Measurements from ENCODE around the gene RPP21. TPM values are rescaled to one million over a fixed set of nuclear protein-coding genes. Genes with fewer than 3 reads are reported as not detected.

The RPP21 gene
- total RNA-seq, 5 donors from 2014 or later (not counting 1 experiment from before 2014, with no cell fraction given), result 38.4 to 64.6 (median 56.7) TPM

DNA sequence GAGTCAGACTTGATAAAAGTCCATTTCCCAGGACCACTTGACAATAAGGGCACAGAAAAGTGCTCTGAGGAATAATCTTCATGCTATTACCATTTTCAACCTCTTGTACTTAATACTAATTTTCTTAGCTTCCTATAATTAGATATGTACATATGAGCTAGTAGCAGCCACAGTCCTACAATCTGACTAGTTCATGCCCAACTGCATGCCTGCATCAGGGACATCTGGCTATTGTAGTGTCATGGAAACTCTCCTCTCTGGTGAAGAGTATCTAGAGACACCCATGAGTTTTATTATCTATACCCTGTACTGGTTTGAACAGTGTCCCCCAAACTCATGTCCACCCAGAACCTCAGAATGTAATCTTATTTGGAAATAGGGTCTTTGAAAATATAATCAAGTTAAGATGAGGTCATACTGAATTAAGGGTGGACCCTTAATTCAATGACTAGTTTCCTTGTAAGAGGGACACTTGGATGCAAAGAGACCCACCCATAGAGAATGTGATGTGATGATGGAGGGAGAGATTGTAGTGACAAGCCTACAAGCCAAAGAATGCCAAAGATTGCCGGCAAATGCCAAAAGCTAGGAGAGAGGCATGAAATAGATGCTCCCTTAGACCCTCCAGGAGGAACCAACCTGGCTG is 32.2 kb upstream of the RPP21 start:
- 100% methylated on average over 1 of the region's 1 CpG for WGBS (ENCODE audit: insufficient coverage)
- peaks cover 2 to 56% of the 10 kb centered on the region in 2 donors for H3K36me3 ChIP-seq (ENCODE audit: control insufficient read depth in 2 of 2, extremely low read depth in 1 of 2, insufficient read depth in 1 of 2, low read length in 1 of 2)
- CTCF ChIA-PET, result interaction anchor here in 1 of 2 donors (0.6 kb wide), 1 partner anchor 900 kb away, joined by 7 read pairs; no protein-coding TSS in a partner anchor

DNA sequence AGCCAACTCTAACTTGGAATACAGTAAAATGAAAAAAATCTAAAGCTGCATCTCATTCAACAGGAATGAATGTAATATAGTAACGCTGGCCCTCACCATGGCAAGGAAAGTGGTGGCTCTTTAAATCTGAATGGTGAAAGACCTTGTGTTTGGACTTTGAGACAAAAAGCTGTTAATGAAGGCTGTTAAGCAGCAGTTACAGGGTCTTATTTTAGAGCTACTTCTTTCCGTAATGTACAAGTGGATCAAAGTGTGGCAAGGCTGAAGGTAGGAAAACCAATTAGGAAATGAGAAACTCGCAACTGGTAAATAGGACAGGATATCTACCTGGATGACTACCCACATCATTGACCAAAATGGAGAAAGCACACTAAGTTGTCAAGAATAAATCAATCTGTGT is 29.8 kb upstream of the RPP21 start:
- DNase-seq (no peak), ATAC-seq (replicated peaks in 1 of 4) (no peak)
- no peaks in the 10 kb centered on the region for H3K27me3 Mint-ChIP-seq
- Histone ChIP-seq H3K4me1 (ENCODE audit: control insufficient read depth in 1 of 2, extremely low read depth in 1 of 2, insufficient read depth in 2 of 2, low read length in 2 of 2) (peaks cover 14 to 16% of the 10 kb centered on the region in 2 experiments), H3K27ac (ENCODE audit: low read length) (no peak overlapping the region), H3K36me3 (ENCODE audit: control insufficient read depth in 2 of 2, extremely low read depth in 1 of 2, insufficient read depth in 1 of 2, low read length in 1 of 2) (peaks cover 2 to 53% of the 10 kb centered on the region in 2 donors), H3K27me3 (replicated peaks in 1 of 2; ENCODE audit: control insufficient read depth in 2 of 2, extremely low read depth in 1 of 2, insufficient read depth in 2 of 2, low read length in 1 of 2) (no peaks in the 10 kb centered on the region), H3K4me3 (ENCODE audit: control insufficient read depth in 1 of 2, extremely low read depth in 1 of 2, low read length in 1 of 2) (no peak overlapping the region), H3K9me3 (no peaks in the 10 kb centered on the region)
- peaks cover 53 to 67% (median 54%) of the 10 kb centered on the region in 3 donors for H3K4me1 Mint-ChIP-seq
- H3K9me3 Mint-ChIP-seq, result no peaks in the 10 kb centered on the region
- no peak overlapping the region for H3K27ac Mint-ChIP-seq
- H3K36me3 Mint-ChIP-seq, result peaks cover 61% of the 10 kb centered on the region
- ChIA-PET CTCF (interaction anchor here in 1 of 2 donors (0.8 kb wide), 1 partner anchor 13 kb away, joined by 3 read pairs; no protein-coding TSS in a partner anchor), POLR2A (no interaction called here)
- H3K4me3 Mint-ChIP-seq, result no peak overlapping the region
- 100% methylated on average over 3 of the region's 3 CpGs for WGBS (ENCODE audit: insufficient coverage)

More for the DNA sequence above, 32.2 kb upstream of the RPP21 start:
- H3K27me3 ChIP-seq (replicated peaks in 1 of 2; ENCODE audit: control insufficient read depth in 2 of 2, extremely low read depth in 1 of 2, insufficient read depth in 2 of 2, low read length in 1 of 2), result no peaks in the 10 kb centered on the region
- no peak for ATAC-seq (replicated peaks in 1 of 4)
- H3K4me3 ChIP-seq (ENCODE audit: control insufficient read depth in 1 of 2, extremely low read depth in 1 of 2, low read length in 1 of 2), result no peak overlapping the region
- Mint-ChIP-seq H3K4me1 (peaks cover 46 to 63% (median 52%) of the 10 kb centered on the region in 3 donors), H3K36me3 (peaks cover 65% of the 10 kb centered on the region), H3K27ac (no peak overlapping the region), H3K27me3 (no peaks in the 10 kb centered on the region), H3K4me3 (no peak overlapping the region), H3K9me3 (no peaks in the 10 kb centered on the region)
- H3K9me3 ChIP-seq, result no peaks in the 10 kb centered on the region
- H3K4me1 ChIP-seq (ENCODE audit: control insufficient read depth in 1 of 2, extremely low read depth in 1 of 2, insufficient read depth in 2 of 2, low read length in 2 of 2), result peaks cover 3 to 6% of the 10 kb centered on the region in 2 experiments
- no peak overlapping the region for H3K27ac ChIP-seq (ENCODE audit: low read length)
- no peak for DNase-seq
- POLR2A ChIA-PET, result no interaction called here

DNA sequence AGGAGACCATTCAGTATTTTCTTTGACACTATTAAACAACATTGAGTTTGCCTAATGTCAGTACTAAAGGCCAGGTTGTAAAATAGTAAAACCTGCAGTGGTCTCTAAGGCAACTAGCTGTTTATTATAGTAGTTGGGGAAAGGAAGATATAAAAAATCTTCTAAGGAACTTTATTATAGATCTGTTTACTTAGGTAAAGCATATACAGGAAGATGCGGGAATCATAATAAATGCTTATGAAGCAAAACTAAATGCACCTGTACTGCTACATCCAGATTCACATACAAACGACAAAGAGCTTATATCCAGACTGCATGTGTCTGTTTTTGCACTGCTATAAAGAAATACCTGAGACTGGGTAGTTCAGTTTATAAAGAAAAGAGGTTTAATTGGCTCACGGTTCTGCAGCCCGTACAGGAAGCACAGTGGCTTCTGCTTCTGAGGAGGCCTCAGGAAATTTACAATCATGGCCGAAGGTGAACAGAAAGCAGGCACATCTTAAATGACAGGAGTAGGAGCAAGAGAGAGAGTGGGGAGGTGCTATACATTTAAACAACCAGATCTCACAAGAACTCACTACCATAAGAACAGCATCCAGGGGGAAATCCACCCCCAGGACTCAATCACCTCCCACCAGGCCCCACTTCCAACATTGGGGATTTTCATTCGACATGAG is 26.9 kb upstream of the RPP21 start:
- ChIA-PET POLR2A (interaction anchor here in 1 of 2 donors (1.7 kb wide), 1 partner anchor 9 kb away, joined by 5 read pairs; the partner anchor contains the start of gene TRIM39), CTCF (interaction anchor here in 1 of 2 donors (1.2 kb wide), 1 partner anchor 94 kb away, joined by 4 read pairs; no protein-coding TSS in a partner anchor)
- peak overlapping the region; percentile 59 to 74 for H3K27ac Mint-ChIP-seq
- Histone ChIP-seq H3K4me1 (ENCODE audit: control insufficient read depth in 1 of 2, extremely low read depth in 1 of 2, insufficient read depth in 2 of 2, low read length in 2 of 2) (peaks cover 17 to 31% of the 10 kb centered on the region in 2 experiments), H3K36me3 (ENCODE audit: control insufficient read depth in 2 of 2, extremely low read depth in 1 of 2, insufficient read depth in 1 of 2, low read length in 1 of 2) (peaks cover 2 to 40% of the 10 kb centered on the region in 2 donors), H3K9me3 (no peaks in the 10 kb centered on the region), H3K27me3 (replicated peaks in 1 of 2; ENCODE audit: control insufficient read depth in 2 of 2, extremely low read depth in 1 of 2, insufficient read depth in 2 of 2, low read length in 1 of 2) (no peaks in the 10 kb centered on the region), H3K4me3 (ENCODE audit: control insufficient read depth in 1 of 2, extremely low read depth in 1 of 2, low read length in 1 of 2) (peak overlapping the region in 1 of 2 donors; percentile 36), H3K27ac (ENCODE audit: low read length) (peak overlapping the region; percentile 25)
- peak overlapping the region; percentile 17 to 57 (median 40) for H3K4me3 Mint-ChIP-seq
- DNase-seq, result peak in 3 of 35 experiments; percentile 6 to 16 (median 8)
- WGBS (ENCODE audit: insufficient coverage), result no CpG with 5 or more reads among the region's 6 CpGs
- no peaks in the 10 kb centered on the region for H3K27me3 Mint-ChIP-seq
- peaks cover 73 to 79% (median 75%) of the 10 kb centered on the region in 3 donors for H3K4me1 Mint-ChIP-seq
- H3K36me3 Mint-ChIP-seq, result peaks cover 53% of the 10 kb centered on the region
- H3K9me3 Mint-ChIP-seq, result no peaks in the 10 kb centered on the region
- ATAC-seq (replicated peaks in 1 of 4), result peak in 3 of 4 experiments; percentile 27 to 62 (median 44)

DNA sequence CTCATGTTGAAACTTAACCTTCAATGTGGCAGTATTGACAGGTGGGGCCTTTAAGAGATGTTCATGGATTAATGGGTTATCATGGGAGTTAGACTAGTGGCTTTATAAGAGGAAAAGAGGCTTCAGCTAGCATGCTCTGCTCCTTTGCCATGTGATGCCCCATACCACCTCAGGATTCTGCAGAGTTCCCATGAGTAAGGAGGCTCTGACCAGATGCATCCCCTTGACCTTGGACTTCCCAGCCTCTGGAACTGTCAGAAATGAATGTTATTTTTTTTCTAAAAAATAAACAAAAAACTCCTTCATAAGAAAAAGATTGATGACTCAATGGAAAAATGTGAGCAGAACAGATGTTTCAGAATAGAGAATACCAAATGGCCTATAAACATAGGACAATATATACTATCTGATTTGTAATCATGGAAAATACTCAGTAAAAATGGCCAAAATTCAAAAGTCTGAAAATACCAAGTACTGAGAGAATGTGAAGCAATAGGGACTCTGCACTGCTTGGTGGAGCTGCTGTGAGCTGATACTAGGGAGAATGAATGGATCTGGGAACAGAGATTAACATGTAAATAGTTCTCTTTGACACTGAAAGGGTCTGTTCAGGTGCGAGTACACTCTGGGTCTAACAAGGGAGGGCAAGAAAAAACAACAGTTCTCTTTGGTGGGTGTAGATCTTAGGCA is 25.7 kb upstream of the RPP21 start:
- DNase-seq (no peak), ATAC-seq (replicated peaks in 1 of 4) (no peak)
- Mint-ChIP-seq H3K27ac (peak overlapping the region in 1 of 2 donors; percentile 52), H3K9me3 (no peaks in the 10 kb centered on the region), H3K4me3 (no peak overlapping the region), H3K4me1 (peaks cover 77 to 80% (median 77%) of the 10 kb centered on the region in 3 donors), H3K27me3 (no peaks in the 10 kb centered on the region), H3K36me3 (peaks cover 40% of the 10 kb centered on the region)
- Histone ChIP-seq H3K9me3 (no peaks in the 10 kb centered on the region), H3K4me1 (ENCODE audit: control insufficient read depth in 1 of 2, extremely low read depth in 1 of 2, insufficient read depth in 2 of 2, low read length in 2 of 2) (peaks cover 20 to 36% of the 10 kb centered on the region in 2 experiments), H3K27me3 (replicated peaks in 1 of 2; ENCODE audit: control insufficient read depth in 2 of 2, extremely low read depth in 1 of 2, insufficient read depth in 2 of 2, low read length in 1 of 2) (no peaks in the 10 kb centered on the region), H3K36me3 (ENCODE audit: control insufficient read depth in 2 of 2, extremely low read depth in 1 of 2, insufficient read depth in 1 of 2, low read length in 1 of 2) (peaks cover 2 to 27% of the 10 kb centered on the region in 2 donors), H3K4me3 (ENCODE audit: control insufficient read depth in 1 of 2, extremely low read depth in 1 of 2, low read length in 1 of 2) (no peak overlapping the region), H3K27ac (ENCODE audit: low read length) (no peak overlapping the region)
- no CpG with 5 or more reads among the region's 1 CpG for WGBS (ENCODE audit: insufficient coverage)
- ChIA-PET POLR2A (no interaction called here), CTCF (no interaction called here)

DNA sequence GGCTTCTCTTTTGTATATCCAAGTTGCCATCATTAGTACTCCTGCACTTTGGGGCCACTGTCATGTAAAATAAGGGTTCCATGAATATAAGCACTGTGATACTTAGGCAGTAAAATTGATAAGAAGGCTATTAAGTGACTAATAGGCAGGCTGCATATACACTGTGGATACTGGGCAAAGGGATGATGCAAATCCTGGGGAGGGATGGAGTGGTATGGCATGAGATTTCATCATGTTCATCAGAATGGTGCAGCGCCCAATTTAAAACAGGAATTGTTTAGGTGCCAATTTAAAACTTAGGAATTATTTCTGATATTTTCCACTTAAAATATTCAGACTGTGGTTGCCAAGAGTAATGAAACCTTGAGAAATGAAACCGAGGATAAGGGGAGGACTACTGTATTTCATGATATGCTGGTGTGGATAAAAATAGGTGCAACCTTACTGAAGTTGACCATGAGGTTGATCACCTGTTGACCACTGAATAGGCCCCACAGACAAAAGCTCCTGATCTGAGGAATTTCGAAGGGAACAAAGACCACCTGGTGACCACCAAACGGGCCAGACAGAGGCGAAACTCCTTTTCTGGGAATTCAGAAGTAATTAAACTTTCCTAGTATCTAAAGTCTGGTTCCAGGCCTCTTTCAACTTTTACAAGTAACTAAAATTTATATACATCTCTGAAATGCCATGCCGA is 23.1 kb upstream of the RPP21 start:
- CTCF ChIA-PET, result no interaction called here
- H3K27ac Mint-ChIP-seq, result peak overlapping the region; percentile 67 to 70

More for the DNA sequence above, 23.1 kb upstream of the RPP21 start:
- ATAC-seq (replicated peaks in 1 of 4), result no peak
- Mint-ChIP-seq H3K36me3 (peaks cover 19% of the 10 kb centered on the region), H3K4me3 (peak overlapping the region in 1 of 3 donors; percentile 43), H3K4me1 (peaks cover 79 to 89% (median 82%) of the 10 kb centered on the region in 3 donors), H3K9me3 (no peaks in the 10 kb centered on the region), H3K27me3 (no peaks in the 10 kb centered on the region)
- no peak for DNase-seq
- Histone ChIP-seq H3K27me3 (replicated peaks in 1 of 2; ENCODE audit: control insufficient read depth in 2 of 2, extremely low read depth in 1 of 2, insufficient read depth in 2 of 2, low read length in 1 of 2) (no peaks in the 10 kb centered on the region), H3K4me3 (ENCODE audit: control insufficient read depth in 1 of 2, extremely low read depth in 1 of 2, low read length in 1 of 2) (no peak overlapping the region), H3K27ac (ENCODE audit: low read length) (peak overlapping the region; percentile 50), H3K9me3 (no peaks in the 10 kb centered on the region), H3K4me1 (ENCODE audit: control insufficient read depth in 1 of 2, extremely low read depth in 1 of 2, insufficient read depth in 2 of 2, low read length in 2 of 2) (peaks cover 31 to 50% of the 10 kb centered on the region in 2 experiments), H3K36me3 (ENCODE audit: control insufficient read depth in 2 of 2, extremely low read depth in 1 of 2, insufficient read depth in 1 of 2, low read length in 1 of 2) (peaks cover 0 to 5% of the 10 kb centered on the region in 2 donors)
- POLR2A ChIA-PET, result interaction anchor here (0.6 kb wide), 2 partner anchors 107 to 112 kb away, joined by 3 read pairs; no protein-coding TSS in a partner anchor
- WGBS (ENCODE audit: insufficient coverage), result 97% methylated on average over 5 of the region's 6 CpGs
